Neuronal stem cell (in vitro differentiated cells): ENCODE results near the gene OR10J1.

Source experiments
- DNase-seq: peaks from one replicate; pipeline ENCODE4 v3.0.0-alpha.2; 2013; ENCODE audit warnings: low spot score
- H2AFZ ChIP-seq: one replicate; pipeline ENCODE4 v1.6.1; 2013; ENCODE audit warnings: mild to moderate bottlenecking, low read length, inconsistent platforms
- H2AK5ac ChIP-seq: 2 replicates; pipeline ENCODE4 v1.6.1; 2013; ENCODE audit warnings: low read depth, mild to moderate bottlenecking, inconsistent platforms, low read length, moderate library complexity, mixed read lengths
- H2BK120ac ChIP-seq: 2 replicates; pipeline ENCODE4 v1.6.1; 2013; ENCODE audit warnings: low read depth, mild to moderate bottlenecking, inconsistent platforms, low read length, moderate library complexity, mixed read lengths
- H2BK12ac ChIP-seq: one replicate; pipeline ENCODE4 v1.6.1; 2013; ENCODE audit warnings: low read length, inconsistent platforms
- H2BK15ac ChIP-seq: 2 replicates; pipeline ENCODE4 v1.6.1; 2013; ENCODE audit warnings: mild to moderate bottlenecking, low read length, inconsistent platforms, mixed read lengths
- H2BK5ac ChIP-seq: one replicate; pipeline ENCODE4 v1.6.1; 2013; ENCODE audit warnings: inconsistent platforms, mild to moderate bottlenecking, low read length, moderate library complexity
- H3K14ac ChIP-seq: one replicate; pipeline ENCODE4 v1.6.1; 2013; ENCODE audit warnings: low read length, inconsistent platforms
- H3K18ac ChIP-seq: 2 replicates; pipeline ENCODE4 v1.6.1; 2013; ENCODE audit warnings: low read length, inconsistent platforms
- H3K23ac ChIP-seq: 2 replicates; pipeline ENCODE4 v1.6.1; 2013; ENCODE audit warnings: low read depth, mild to moderate bottlenecking, mixed read lengths, low read length, inconsistent platforms; ENCODE audit not compliant: poor library complexity
- H3K27ac ChIP-seq: replicated peaks from 3 replicates; pipeline ENCODE4 v1.5.1; 2013; ENCODE audit warnings: low read length, inconsistent platforms
- H3K27me3 ChIP-seq, 3 experiments: 2 replicates each; pipeline ENCODE4 v1.6.1; 2013; ENCODE audit warnings: low read length in 3 of 3, mild to moderate bottlenecking in 2 of 3, inconsistent platforms in 1 of 3, low read depth in 1 of 3, mixed read lengths in 1 of 3, moderate library complexity in 1 of 3; ENCODE audit not compliant: control insufficient read depth in 3 of 3, insufficient read depth in 3 of 3
- H3K36me3 ChIP-seq, 2 donors: replicated peaks in 1 of 2; 2 replicates each; pipeline ENCODE4 v1.6.1; 2013; ENCODE audit warnings: low read length in 2 of 2; ENCODE audit not compliant: control insufficient read depth in 2 of 2, insufficient read depth in 2 of 2
- H3K4ac ChIP-seq: 2 replicates; pipeline ENCODE4 v1.6.1; 2013; ENCODE audit warnings: inconsistent platforms, mild to moderate bottlenecking, low read length, moderate library complexity
- H3K4me1 ChIP-seq, 2 donors: 1 replicate in 1 of 2; 2 replicates in 1 of 2; pipeline ENCODE4 v1.6.1; 2013; ENCODE audit warnings: low read length in 2 of 2, low read depth in 1 of 2; ENCODE audit not compliant: control insufficient read depth in 2 of 2, insufficient read depth in 1 of 2
- H3K4me2 ChIP-seq: one replicate; pipeline ENCODE4 v1.6.1; 2013; ENCODE audit warnings: mild to moderate bottlenecking, low read length, inconsistent platforms; ENCODE audit not compliant: insufficient read depth, poor library complexity, severe bottlenecking
- H3K4me3 ChIP-seq, 2 donors: 2 replicates each; pipeline ENCODE4 v1.5.1; 2013; ENCODE audit warnings: low read length in 2 of 2, mild to moderate bottlenecking in 2 of 2, inconsistent platforms in 1 of 2, moderate library complexity in 1 of 2
- H3K79me1 ChIP-seq: one replicate; pipeline ENCODE4 v1.6.1; 2013; ENCODE audit warnings: low read depth, mild to moderate bottlenecking, inconsistent platforms, low read length, moderate library complexity
- H3K9ac ChIP-seq: one replicate; pipeline ENCODE4 v1.6.1; 2013; ENCODE audit warnings: mild to moderate bottlenecking, low read depth, low read length, inconsistent platforms; ENCODE audit not compliant: poor library complexity
- H3K9me3 ChIP-seq, 2 donors: replicated peaks in 1 of 2; 2 replicates each; pipeline versions ENCODE3 to v1.6.1; 2013; ENCODE audit warnings: low read length in 2 of 2, mild to moderate bottlenecking in 2 of 2, inconsistent platforms in 1 of 2, low read depth in 1 of 2, mixed read lengths in 1 of 2, moderate library complexity in 1 of 2; ENCODE audit not compliant: control insufficient read depth in 2 of 2, insufficient read depth in 1 of 2
- H4K8ac ChIP-seq: one replicate; pipeline ENCODE4 v1.6.1; 2013; ENCODE audit warnings: low read depth, mild to moderate bottlenecking, inconsistent platforms, low read length, moderate library complexity
- H4K91ac ChIP-seq: one replicate; pipeline ENCODE4 v1.6.1; 2013; ENCODE audit warnings: low read length, low read depth, mild to moderate bottlenecking, inconsistent platforms; ENCODE audit not compliant: poor library complexity
- WGBS, 2 donors: extraction: QIAGEN DNeasy Blood & Tissue Kit; methylation state at CpG; one replicate each; pipeline ENCODE4 v1.1.7; 2013; ENCODE audit warnings: missing lambda C conversion rate in 2 of 2, mixed read lengths in 1 of 2; ENCODE audit not compliant: insufficient read length in 2 of 2, insufficient replicate concordance in 1 of 2; ENCODE audit errors: extremely low coverage in 2 of 2; 5-methylcytosine and 5-hydroxymethylcytosine counted together

OR10J1 gene

GRCh38 chr1:159428536-159428935 lies 11.0 kb upstream of the OR10J1 start:
- no peak overlapping the region for H3K4me2 ChIP-seq
- no peak overlapping the region for H2BK5ac ChIP-seq
- no peak overlapping the region for H3K23ac ChIP-seq
- no peak overlapping the region for H2BK15ac ChIP-seq
- H3K36me3 ChIP-seq: no peaks in the 10 kb centered on the region
- no peaks in the 10 kb centered on the region for H3K27me3 ChIP-seq
- no CpG with 5 or more reads among the region's 3 CpGs for WGBS, 2 donors
- no peaks in the 10 kb centered on the region for H3K9me3 ChIP-seq
- H3K18ac ChIP-seq: no peak overlapping the region
- no peak overlapping the region for H2AFZ ChIP-seq
- no peak overlapping the region for H3K14ac ChIP-seq
- no peak overlapping the region for H2BK12ac ChIP-seq
- no peak overlapping the region for H4K91ac ChIP-seq
- DNase-seq: no peak
- no peak overlapping the region for H4K8ac ChIP-seq
- no peak overlapping the region for H3K9ac ChIP-seq
- H2AK5ac ChIP-seq: no peak overlapping the region
- no peak overlapping the region for H3K4ac ChIP-seq
- no peak overlapping the region for H2BK120ac ChIP-seq
- H3K27ac ChIP-seq: no peak overlapping the region
- H3K4me3 ChIP-seq: no peak overlapping the region
- H3K4me1 ChIP-seq: no peaks in the 10 kb centered on the region
- no peaks in the 10 kb centered on the region for H3K79me1 ChIP-seq

GRCh38 chr1:159429074-159429861 lies 10.3 kb upstream of the OR10J1 start:
- no CpG with 5 or more reads among the region's 4 CpGs for WGBS, 2 donors
- Histone ChIP-seq H3K36me3 (no peaks in the 10 kb centered on the region), H2AK5ac (no peak overlapping the region), H4K91ac (no peak overlapping the region), H3K4me1 (no peaks in the 10 kb centered on the region), H3K27ac (no peak overlapping the region), H3K9me3 (no peaks in the 10 kb centered on the region), H3K9ac (no peak overlapping the region), H3K27me3 (no peaks in the 10 kb centered on the region), H3K18ac (no peak overlapping the region), H3K79me1 (no peaks in the 10 kb centered on the region), H2BK120ac (no peak overlapping the region), H2BK5ac (no peak overlapping the region), H2AFZ (no peak overlapping the region), H2BK15ac (no peak overlapping the region), H3K23ac (no peak overlapping the region), H3K4me2 (no peak overlapping the region), H3K4me3 (no peak overlapping the region), H3K14ac (no peak overlapping the region), H4K8ac (no peak overlapping the region), H2BK12ac (no peak overlapping the region), H3K4ac (no peak overlapping the region)
- no peak for DNase-seq

GRCh38 chr1:159430985-159431384 lies 8.5 kb upstream of the OR10J1 start:
- no peaks in the 10 kb centered on the region for H3K9me3 ChIP-seq
- H3K18ac ChIP-seq: no peak overlapping the region
- H3K27me3 ChIP-seq: no peaks in the 10 kb centered on the region
- no peak overlapping the region for H2BK12ac ChIP-seq
- H3K4me2 ChIP-seq: no peak overlapping the region
- H3K27ac ChIP-seq: no peak overlapping the region
- H4K8ac ChIP-seq: no peak overlapping the region
- H3K36me3 ChIP-seq: no peaks in the 10 kb centered on the region
- H3K4me3 ChIP-seq: no peak overlapping the region
- no peak overlapping the region for H3K9ac ChIP-seq
- no peak for DNase-seq
- H2BK120ac ChIP-seq: no peak overlapping the region
- H3K4ac ChIP-seq: no peak overlapping the region
- no peak overlapping the region for H2AFZ ChIP-seq
- H2BK5ac ChIP-seq: no peak overlapping the region
- WGBS, 2 donors: no CpG with 5 or more reads among the region's 6 CpGs
- H2AK5ac ChIP-seq: no peak overlapping the region
- H3K14ac ChIP-seq: no peak overlapping the region
- no peaks in the 10 kb centered on the region for H3K79me1 ChIP-seq
- no peaks in the 10 kb centered on the region for H3K4me1 ChIP-seq
- no peak overlapping the region for H3K23ac ChIP-seq
- no peak overlapping the region for H2BK15ac ChIP-seq
- no peak overlapping the region for H4K91ac ChIP-seq

- H2AFZ ChIP-seq: no peak within 1 kb of the TSS
- H3K23ac ChIP-seq: no peak within 1 kb of the TSS
- no peak within 1 kb of the TSS for H2BK120ac ChIP-seq
- H3K4me1 ChIP-seq: no peaks in the 10 kb centered on the region
- H3K14ac ChIP-seq: no peak within 1 kb of the TSS
- no peak within 1 kb of the TSS for H2BK5ac ChIP-seq
- no peak within 1 kb of the TSS for H4K91ac ChIP-seq
- H3K9me3 ChIP-seq: no peaks in the 10 kb centered on the region
- H3K27ac ChIP-seq: no peak within 1 kb of the TSS
- H4K8ac ChIP-seq: no peak within 1 kb of the TSS
- no peak within 1 kb of the TSS for H3K4me2 ChIP-seq
- H2AK5ac ChIP-seq: no peak within 1 kb of the TSS
- no CpG with 5 or more reads among the region's 1 CpG for WGBS, 2 donors
- no peak within 1 kb of the TSS for H2BK15ac ChIP-seq
- no peaks in the 10 kb centered on the region for H3K27me3 ChIP-seq
- H3K36me3 ChIP-seq: no peaks in the 10 kb centered on the region
- H3K4ac ChIP-seq: no peak within 1 kb of the TSS
- no peak within 1 kb of the TSS for H3K18ac ChIP-seq
- H3K4me3 ChIP-seq: no peak within 1 kb of the TSS
- no peak within 1 kb of the TSS for H2BK12ac ChIP-seq
- H3K79me1 ChIP-seq: no peaks in the 10 kb centered on the region
- DNase-seq: no peak
- no peak within 1 kb of the TSS for H3K9ac ChIP-seq
Measured at GRCh38 chr1:159431904-159432303, 7.6 kb upstream of the OR10J1 start, which contains the start of gene OR10J4. Gene OR10J4, plus strand, starts transcription at chr1:159432204.
